Spleen (tissue), 11 donors: ENCODE data around the gene GREB1. TPM values are rescaled to one million over a fixed set of nuclear protein-coding genes. Genes with fewer than 3 reads are reported as not detected.

Source experiments
- DNase-seq: peaks from one replicate; pipeline ENCODE4 v3.0.0-alpha.2; 2020
- H3K27ac ChIP-seq, 8 donors: fragments of 200-600 bp; sonication (generic) in 7 of 8; 1 replicate in 4 of 8; 2 replicates in 4 of 8; pipeline versions ENCODE4 v1.5.0 to v1.8.0; 2016 to 2021; ENCODE audit warnings: inconsistent platforms in 4 of 8, mild to moderate bottlenecking in 4 of 8, moderate library complexity in 1 of 8
- H3K27me3 ChIP-seq, 7 donors: fragments of 200-600 bp; sonication (generic) in 6 of 7; replicated peaks in 1 of 7; 1 replicate in 4 of 7; 2 replicates in 3 of 7; pipeline versions ENCODE4 v1.5.0 to v1.8.0; 2016 to 2021; ENCODE audit warnings: inconsistent platforms in 3 of 7, mild to moderate bottlenecking in 1 of 7
- H3K36me3 ChIP-seq, 6 donors: fragments of 200-600 bp; sonication (generic) in 5 of 6; 1 replicate in 4 of 6; 2 replicates in 2 of 6; pipeline versions ENCODE4 v1.5.0 to v1.8.0; 2016 to 2021; ENCODE audit warnings: inconsistent platforms in 2 of 6
- H3K4me1 ChIP-seq, 6 donors: fragments of 200-600 bp; sonication (generic) in 5 of 6; 1 replicate in 3 of 6; 2 replicates in 3 of 6; pipeline versions ENCODE4 v1.5.0 to v1.8.0; 2016 to 2021; ENCODE audit warnings: inconsistent platforms in 3 of 6
- H3K4me3 ChIP-seq, 8 donors: fragments of 200-600 bp; sonication (generic) in 7 of 8; 1 replicate in 4 of 8; 2 replicates in 4 of 8; pipeline versions ENCODE4 v1.5.0 to v1.8.0; 2016 to 2021; ENCODE audit warnings: inconsistent platforms in 4 of 8, mild to moderate bottlenecking in 4 of 8, moderate library complexity in 2 of 8
- H3K9me3 ChIP-seq, 8 donors: fragments of 200-600 bp; sonication (generic) in 7 of 8; 1 replicate in 4 of 8; 2 replicates in 4 of 8; pipeline versions ENCODE4 v1.5.0 to v1.8.0; 2016 to 2021; ENCODE audit warnings: inconsistent platforms in 4 of 8
- CTCF ChIP-seq, 11 experiments: fragments of 200-600 bp in 7 of 11; fragments of 450-650 bp in 4 of 11; sonication (generic) in 4 of 11; IDR thresholded peaks in 8 of 11; conservative IDR thresholded peaks in 3 of 11; 1 replicate in 7 of 11; 2 replicates in 4 of 11; pipeline versions ENCODE4 v1.4.0 to v1.8.0; 2016 to 2021; ENCODE audit warnings: antibody characterized with exemption in 11 of 11, inconsistent platforms in 4 of 11, mild to moderate bottlenecking in 1 of 11
- POLR2A ChIP-seq, 3 donors: fragments of 450-650 bp; IDR thresholded peaks; one replicate each; pipeline ENCODE4 v1.5.1; 2017; ENCODE audit warnings: antibody characterized with exemption in 3 of 3, mild to moderate bottlenecking in 1 of 3
- POLR2AphosphoS5 ChIP-seq, 3 donors: sonication (generic); formaldehyde crosslinking; IDR thresholded peaks; one replicate each; pipeline ENCODE4 v1.5.1; 2017; ENCODE audit warnings: antibody characterized with exemption in 3 of 3
- WGBS, 5 donors: extraction: QIAGEN DNeasy Blood & Tissue Kit in 3 of 5; methylation state at CpG; one replicate each; pipeline versions ENCODE4 v1.1.5 to v1.1.7; 2013 to 2018; 5-methylcytosine and 5-hydroxymethylcytosine counted together
- intact Hi-C: fragments of 100-400 bp; cut with DNase I; formaldehyde crosslinking; loops from one replicate; pipeline ENCODE4 v1.15.0; 2023; ENCODE audit warnings: low total_unique reads
- polyA plus RNA-seq, 3 donors: library from polyadenylated mRNA; stranded (reverse); fragments of 200-250 nt; gene quantifications; one replicate each; pipeline ENCODE4 v1.2.1, GENCODE V29; 2013
- total RNA-seq, 7 donors: library from RNA; depleted of rRNA in 3 of 7; stranded (reverse); fragments of >200 nt in 3 of 7; fragmentation: NEBNext Ultra II Directional in 4 of 7; extraction: Animal tissue kit (Norgen Biotek cat#: 25700) in 4 of 7; gene quantifications; one replicate each; pipeline versions ENCODE4 v1.1.0 to v1.2.1, GENCODE V29; 2016 to 2021
- donor health status: healthy with polysubstance abuse.
- donor health status: DM: no; HTN: no; CAD: no; lungs with moderate emphysema.
- donor health status: DM: no; HTN: no; CAD: no.
- donor health status: Bipolar disorder and iron deficiency.
- donor health status: healthy.
- donor health status: DM: no; HTN: no; CAD: no.
- donor health status: DM: yes; HTN: yes; CAD: no.

GREB1 gene
- total and polyA plus RNA-seq, 10 donors: 0.06 to 1.6 (median 0.51) TPM; not detected in 1

GRCh38 chr2:11540148-11540995 is 6.5 kb downstream of the GREB1 start:
- no peaks in the 10 kb centered on the region for H3K4me1 ChIP-seq
- no peaks in the 10 kb centered on the region for H3K9me3 ChIP-seq
- peaks cover 0 to 85% (median 0%) of the 10 kb centered on the region in 7 donors for H3K27me3 ChIP-seq
- H3K4me3 ChIP-seq: no peak overlapping the region
- TF ChIP-seq POLR2A (IDR thresholded peaks at IDR 0.05) (no peak), POLR2AphosphoS5 (IDR thresholded peaks at IDR 0.05) (no peak), CTCF (IDR thresholded peaks at IDR 0.05 in 8 of 11, conservative IDR thresholded peaks at IDR 0.05 in 3 of 11) (no peak)
- H3K36me3 ChIP-seq: no peaks in the 10 kb centered on the region
- no peak overlapping the region for H3K27ac ChIP-seq
- 60 to 78% (median 76%) methylated on average over 12 of the region's 12 CpGs for WGBS, 5 donors
- no peak for DNase-seq
- intact Hi-C loops: no loop called here

DNA sequence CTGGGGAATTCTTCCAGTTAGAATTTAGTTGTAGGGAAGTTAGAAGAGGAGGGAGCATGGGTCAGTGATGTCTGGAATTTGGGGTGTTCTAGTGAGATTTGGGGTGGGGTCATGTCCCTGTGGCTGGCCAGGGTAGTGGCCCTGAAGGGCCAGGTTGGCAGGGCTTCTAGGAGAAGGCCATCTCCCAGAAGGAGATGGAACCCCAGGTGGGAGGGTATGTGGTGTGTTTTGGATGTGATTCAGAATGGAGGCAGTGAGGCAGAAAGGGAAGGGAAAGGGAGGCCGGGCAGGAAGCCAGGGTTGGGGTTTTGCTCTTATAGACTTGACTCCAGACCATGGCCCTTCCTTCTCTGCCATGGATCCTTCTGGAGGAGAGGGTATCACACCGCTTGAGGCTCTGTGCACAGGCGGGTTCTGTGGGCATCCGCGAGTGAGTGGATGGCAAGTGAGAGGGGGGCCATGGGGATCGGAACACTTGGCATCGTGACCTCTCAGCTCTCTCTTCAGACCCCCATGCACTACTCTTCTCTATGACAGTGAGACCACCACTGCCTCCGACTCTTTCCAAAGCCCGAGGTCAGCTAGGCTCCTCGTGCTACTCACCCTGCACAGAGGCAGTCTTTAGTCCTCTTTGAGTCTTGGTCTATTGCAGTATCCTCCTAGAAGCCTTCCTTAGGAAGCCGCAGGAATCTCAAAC is 7.3 kb downstream of the GREB1 start:
- 90 to 95% (median 91%) methylated on average over 10 to 11 of the region's 11 CpGs for WGBS, 5 donors
- Histone ChIP-seq H3K27ac (no peak overlapping the region), H3K4me1 (no peaks in the 10 kb centered on the region), H3K4me3 (no peak overlapping the region), H3K27me3 (peaks cover 0 to 84% (median 0%) of the 10 kb centered on the region in 7 donors), H3K36me3 (no peaks in the 10 kb centered on the region), H3K9me3 (no peaks in the 10 kb centered on the region)
- intact Hi-C loops: no loop called here
- TF ChIP-seq CTCF (IDR thresholded peaks at IDR 0.05 in 8 of 11, conservative IDR thresholded peaks at IDR 0.05 in 3 of 11) (no peak), POLR2AphosphoS5 (IDR thresholded peaks at IDR 0.05) (no peak), POLR2A (IDR thresholded peaks at IDR 0.05) (no peak)
- no peak for DNase-seq

GRCh38 chr2:11541693-11542274 is 7.9 kb downstream of the GREB1 start:
- 63 to 75% (median 69%) methylated on average over 8 of the region's 8 CpGs for WGBS, 5 donors
- no peaks in the 10 kb centered on the region for H3K36me3 ChIP-seq
- intact Hi-C loops: no loop called here
- H3K9me3 ChIP-seq: no peaks in the 10 kb centered on the region
- TF ChIP-seq POLR2AphosphoS5 (IDR thresholded peaks at IDR 0.05) (no peak), POLR2A (IDR thresholded peaks at IDR 0.05) (no peak), CTCF (IDR thresholded peaks at IDR 0.05 in 8 of 11, conservative IDR thresholded peaks at IDR 0.05 in 3 of 11) (no peak)
- no peak overlapping the region for H3K27ac ChIP-seq
- no peaks in the 10 kb centered on the region for H3K4me1 ChIP-seq
- DNase-seq: no peak
- H3K27me3 ChIP-seq: peaks cover 0 to 79% (median 0%) of the 10 kb centered on the region in 7 donors
- H3K4me3 ChIP-seq: no peak overlapping the region
